WTC11 (cell line): ENCODE results near the gene SLC12A9. TPM values are rescaled to one million over a fixed set of nuclear protein-coding genes. Genes with fewer than 3 reads are reported as not detected.
A peak's percentile ranks its signal among the peaks of the same experiment; 100 is the strongest.

Source experiments
- ATAC-seq: fragments of 200-7000 bp; cut with Tn5 transposase; 2 replicates; pipeline ENCODE4 v1.10.0; 2021; ENCODE audit warnings: mild to moderate bottlenecking, moderate library complexity
- CTCF ChIA-PET: fragments of 300-600 bp; sonication (Branson Sonifier 250); formaldehyde crosslinking; loops from one replicate; lab custom pipeline; 2021; ENCODE audit warnings: antibody characterized with exemption; lab: Charles Lee
- POLR2A ChIA-PET: fragments of 350-600 bp; sonication (Branson Sonifier 250); formaldehyde crosslinking; loops from one replicate; lab custom pipeline; 2021; ENCODE audit warnings: antibody characterized with exemption; lab: Charles Lee
- DNase-seq: peaks from one replicate; pipeline ENCODE4 v3.0.0; 2021; ENCODE audit warnings: low spot score
- H3K27ac Mint-ChIP-seq: 2 replicates; pipeline ENCODE4 v1.8.0; 2021; ENCODE audit warnings: mixed read lengths
- H3K27me3 Mint-ChIP-seq: 2 replicates; pipeline ENCODE4 v1.8.0; 2021; ENCODE audit warnings: low read depth, mild to moderate bottlenecking, moderate library complexity, mixed read lengths
- H3K36me3 Mint-ChIP-seq: 2 replicates; pipeline ENCODE4 v1.8.0; 2021; ENCODE audit warnings: mixed read lengths
- H3K4me1 Mint-ChIP-seq: 2 replicates; pipeline ENCODE4 v1.8.0; 2022; ENCODE audit warnings: mixed read lengths
- H3K4me3 Mint-ChIP-seq: 2 replicates; pipeline ENCODE4 v1.8.0; 2021; ENCODE audit warnings: mild to moderate bottlenecking, moderate library complexity, mixed read lengths
- H3K9me3 Mint-ChIP-seq: 2 replicates; pipeline ENCODE4 v1.8.0; 2021; ENCODE audit warnings: mixed read lengths
- AR ChIP-seq: fragments of 250-450 bp; sonication (Bioruptor Pico); IDR thresholded peaks from 2 replicates; pipeline ENCODE4 v1.9.0; 2021; ENCODE audit warnings: mild to moderate bottlenecking
- ATF6 ChIP-seq: sonication (generic); formaldehyde crosslinking; IDR thresholded peaks from 2 replicates; pipeline ENCODE4 v1.8.1; 2023; ENCODE audit warnings: mild to moderate bottlenecking, missing genetic modification reagents
- ERG ChIP-seq: fragments of 250-450 bp; sonication (Bioruptor Pico); IDR thresholded peaks from 2 replicates; pipeline ENCODE4 v1.8.0; 2021; ENCODE audit warnings: mild to moderate bottlenecking
- FOXK1 ChIP-seq: sonication (generic); formaldehyde crosslinking; IDR thresholded peaks from 2 replicates; pipeline ENCODE4 v1.8.0; 2022; ENCODE audit warnings: mild to moderate bottlenecking, moderate library complexity, missing genetic modification reagents
- FOXP4 ChIP-seq: sonication (generic); formaldehyde crosslinking; IDR thresholded peaks from 2 replicates; pipeline ENCODE4 v1.8.0; 2022; ENCODE audit warnings: mild to moderate bottlenecking, missing genetic modification reagents
- GRHL2 ChIP-seq: fragments of 250-450 bp; sonication (Bioruptor Pico); IDR thresholded peaks from 2 replicates; pipeline ENCODE4 v1.8.0; 2022; ENCODE audit warnings: mild to moderate bottlenecking, moderate library complexity; ENCODE audit not compliant: insufficient replicate concordance, severe bottlenecking
- MXD4 ChIP-seq: fragments of 250-450 bp; sonication (Bioruptor Pico); IDR thresholded peaks from 2 replicates; pipeline ENCODE4 v1.8.0; 2021; ENCODE audit warnings: mild to moderate bottlenecking, moderate library complexity, borderline replicate concordance
- MYBL2 ChIP-seq: sonication (generic); formaldehyde crosslinking; IDR thresholded peaks from 2 replicates; pipeline ENCODE4 v1.8.1; 2023; ENCODE audit warnings: mild to moderate bottlenecking, moderate library complexity, missing genetic modification reagents
- OVOL2 ChIP-seq: fragments of 250-450 bp; sonication (Bioruptor Pico); IDR thresholded peaks from 2 replicates; pipeline ENCODE4 v1.9.0; 2021; ENCODE audit warnings: mild to moderate bottlenecking, borderline replicate concordance
- PRDM15 ChIP-seq: sonication (generic); formaldehyde crosslinking; IDR thresholded peaks from 2 replicates; pipeline ENCODE4 v1.8.0; 2022; ENCODE audit warnings: missing genetic modification reagents
- PRRX2 ChIP-seq: fragments of 250-450 bp; sonication (Bioruptor Pico); IDR thresholded peaks from 2 replicates; pipeline ENCODE4 v1.8.0; 2021; ENCODE audit warnings: mild to moderate bottlenecking
- SOX15 ChIP-seq: fragments of 250-450 bp; sonication (Bioruptor Pico); IDR thresholded peaks from 2 replicates; pipeline ENCODE4 v1.9.0; 2021; ENCODE audit warnings: mild to moderate bottlenecking
- TCF7 ChIP-seq: sonication (generic); formaldehyde crosslinking; IDR thresholded peaks from 2 replicates; pipeline ENCODE4 v1.8.0; 2022; ENCODE audit warnings: mild to moderate bottlenecking, low read depth, missing genetic modification reagents, moderate library complexity
- TEAD1 ChIP-seq: sonication (generic); formaldehyde crosslinking; IDR thresholded peaks from 2 replicates; pipeline ENCODE4 v1.8.0; 2022; ENCODE audit warnings: mild to moderate bottlenecking, missing genetic modification reagents
- TEAD4 ChIP-seq: sonication (generic); formaldehyde crosslinking; IDR thresholded peaks from 2 replicates; pipeline ENCODE4 v1.8.0; 2022; ENCODE audit warnings: mild to moderate bottlenecking, missing genetic modification reagents
- USF2 ChIP-seq: sonication (generic); formaldehyde crosslinking; IDR thresholded peaks from 2 replicates; pipeline ENCODE4 v1.8.1; 2023; ENCODE audit warnings: mild to moderate bottlenecking, missing genetic modification reagents, moderate library complexity
- ZBTB21 ChIP-seq: sonication (generic); formaldehyde crosslinking; IDR thresholded peaks from 2 replicates; pipeline ENCODE4 v1.8.1; 2023; ENCODE audit warnings: mild to moderate bottlenecking, missing genetic modification reagents, borderline replicate concordance
- ZBTB43 ChIP-seq: sonication (generic); formaldehyde crosslinking; IDR thresholded peaks from 2 replicates; pipeline ENCODE4 v1.8.1; 2023; ENCODE audit warnings: mild to moderate bottlenecking, missing genetic modification reagents
- ZNF219 ChIP-seq: sonication (generic); formaldehyde crosslinking; IDR thresholded peaks from 2 replicates; pipeline ENCODE4 v1.8.0; 2023; ENCODE audit warnings: missing genetic modification reagents, mild to moderate bottlenecking, borderline replicate concordance
- ZNF232 ChIP-seq: sonication (generic); formaldehyde crosslinking; IDR thresholded peaks from 2 replicates; pipeline ENCODE4 v1.8.0; 2022; ENCODE audit warnings: mild to moderate bottlenecking, missing genetic modification reagents
- total RNA-seq: library from RNA; stranded (reverse); gene quantifications from 3 replicates; pipeline ENCODE4 v1.2.3, GENCODE V29; 2021

Gene SLC12A9
- total RNA-seq, 1 experiment from 2014 or later = 39.3 TPM

GRCh38 chr7:100879685-100880261 is 27.3 kb downstream of the SLC12A9 start:
- DNase-seq (no peak), ATAC-seq (no peak)
- Mint-ChIP-seq H3K4me3 (no peak overlapping the region), H3K36me3 (peaks cover 82% of the 10 kb centered on the region), H3K27me3 (no peaks in the 10 kb centered on the region), H3K27ac (peak overlapping the region; percentile 52)
- CTCF ChIA-PET = no interaction called here
- POLR2A ChIA-PET = interaction anchor here (1.1 kb wide), 1 partner anchor 43 kb away, joined by 3 read pairs; no protein-coding TSS in a partner anchor
- no peak for TF ChIP-seq MXD4 (CRISPR knock-in tag)
- TF ChIP-seq ERG (CRISPR knock-in tag) = no peak
- TF ChIP-seq FOXK1 (CRISPR knock-in tag) = no peak
- TF ChIP-seq ZBTB43 (CRISPR knock-in tag) = no peak
- no peak for TF ChIP-seq ZBTB21
- no peak for TF ChIP-seq SOX15 (CRISPR knock-in tag)
- TF ChIP-seq TCF7 = no peak
- TF ChIP-seq TEAD1 (CRISPR knock-in tag) = no peak
- no peak for TF ChIP-seq FOXP4
- no peak for TF ChIP-seq USF2
- TF ChIP-seq ZNF232 (CRISPR knock-in tag) = no peak
- no peak for TF ChIP-seq PRDM15 (CRISPR knock-in tag)
- TF ChIP-seq, all 79 proteins: peak for 0
- H3K4me1 Mint-ChIP-seq = peaks cover 20% of the 10 kb centered on the region
- no peaks in the 10 kb centered on the region for H3K9me3 Mint-ChIP-seq

GRCh38 chr7:100880645-100881044 is 28.1 kb downstream of the SLC12A9 start:
- POLR2A ChIA-PET = interaction anchor here (0.6 to 1.1 kb wide), 2 partner anchors 14 to 44 kb away, joined by 3 to 4 read pairs; partner anchors contain the start of gene TRIP6
- Mint-ChIP-seq H3K27me3 (no peaks in the 10 kb centered on the region), H3K9me3 (no peaks in the 10 kb centered on the region), H3K4me1 (peaks cover 17% of the 10 kb centered on the region), H3K36me3 (peaks cover 84% of the 10 kb centered on the region), H3K27ac (peak overlapping the region; percentile 57), H3K4me3 (no peak overlapping the region)
- CTCF ChIA-PET = no interaction called here
- no peak for ATAC-seq
- no peak for DNase-seq
- TF ChIP-seq AR (CRISPR knock-in tag) (no peak), ATF6 (CRISPR knock-in tag) (no peak), ERG (CRISPR knock-in tag) (no peak), MYBL2 (CRISPR knock-in tag) (no peak), PRRX2 (no peak), TEAD4 (CRISPR knock-in tag) (no peak), GRHL2 (CRISPR knock-in tag) (no peak), ZNF219 (no peak), OVOL2 (CRISPR knock-in tag) (no peak)
